ENCODE data around the gene NRDE2. TPM values are rescaled to one million over a fixed set of nuclear protein-coding genes. Genes with fewer than 3 reads are reported as not detected.

The NRDE2 gene
- total RNA-seq, 2 experiments from 2014 or later: 12.3 to 16.6 TPM

- Histone ChIP-seq H3K4me1 (ENCODE audit: insufficient read depth, low read length, poor library complexity, severe bottlenecking) (peaks cover 14% of the 10 kb centered on the region), H3K4me3 (ENCODE audit: low read depth, low read length, poor library complexity, severe bottlenecking) (peak overlapping the region; percentile 89), H3K9me3 (ENCODE audit: low read length) (no peaks in the 10 kb centered on the region; the same call in 1 of the 2 replicates), H4K20me1 (ENCODE audit: insufficient read depth, low read length) (no peaks in the 10 kb centered on the region), H3K79me2 (ENCODE audit: insufficient read depth, low read depth, low read length) (peaks cover 36% of the 10 kb centered on the region), H2AFZ (ENCODE audit: low read length) (peak overlapping the region; percentile 91; the same call in 1 of the 2 replicates), H3K27ac (ENCODE audit: low read depth, low read length, poor library complexity, severe bottlenecking) (peak overlapping the region; percentile 68), H3K9me2 (ENCODE audit: insufficient read depth, low read length) (no peaks in the 10 kb centered on the region), H3K4me2 (ENCODE audit: low read length) (peak overlapping the region; percentile 94), H3K36me3 (ENCODE audit: insufficient read depth, low read length) (no peaks in the 10 kb centered on the region; the same call in none of the 2 replicates)
- TF ChIP-seq EZH2phosphoT487 (IDR thresholded peaks at IDR 0.05; ENCODE audit: borderline replicate concordance, low read depth, low read length) (no peak), CTCF (conservative IDR thresholded peaks at IDR 0.05; ENCODE audit: low read length) (no peak)
- no TSS peak for BruUV-seq (replicated peaks)
- CTCF ChIA-PET (ENCODE audit: unreplicated experiment): interaction anchor here (0.7 kb wide), 1 partner anchor 1506 kb away, joined by 3 read pairs; the partner anchor contains the start of gene TTC8
- intact Hi-C loops (cut with micrococcal nuclease; ENCODE audit: unreplicated experiment): loop anchor here (1.0 to 5.0 kb wide), 3 partner anchors 52 to 73 kb away; partner anchors contain the start of genes CALM1 and PSMC1
- POLR2A ChIA-PET: interaction anchor here (1.0 to 1.7 kb wide), 3 partner anchors 9 to 95 kb away, joined by 4 to 6 read pairs (median 5); no protein-coding TSS in a partner anchor
- no peak for DNase-seq (ENCODE audit: low spot score)
Observed at GRCh38 chr14:90330203-90331196, 1.2 kb downstream of the NRDE2 start.

DNA sequence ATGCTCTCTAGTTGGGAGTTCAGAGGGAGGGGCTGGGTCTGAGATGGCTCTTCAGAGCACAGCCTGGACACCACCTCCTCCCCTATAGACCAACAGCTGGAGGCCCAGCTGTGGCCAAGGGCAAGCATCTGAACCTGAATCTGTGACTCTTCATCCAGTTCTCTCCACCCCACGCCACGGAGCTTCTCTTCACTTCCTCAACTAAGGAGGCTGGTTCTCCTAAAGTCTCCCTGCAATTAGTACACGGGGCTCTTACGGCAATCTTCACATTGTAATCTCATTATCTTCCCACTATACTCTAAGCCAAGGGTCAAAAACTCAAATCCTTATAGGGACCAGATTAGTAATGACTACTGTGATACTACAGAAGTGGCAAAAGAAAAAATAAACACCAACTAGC lies 9.8 kb downstream of the NRDE2 start:
- CTCF ChIA-PET (ENCODE audit: unreplicated experiment): no interaction called here
- POLR2A ChIA-PET: interaction anchor here (0.6 to 1.6 kb wide), 3 partner anchors 10 to 371 kb away, joined by 3 to 5 read pairs (median 3); partner anchors contain the start of gene NRDE2
- peaks cover 20% of the 10 kb centered on the region; the same call in 1 of the 2 replicates for H3K79me2 ChIP-seq (ENCODE audit: insufficient read depth, low read depth, low read length)

More for the DNA sequence above, 9.8 kb downstream of the NRDE2 start:
- H4K20me1 ChIP-seq (ENCODE audit: insufficient read depth, low read length): no peaks in the 10 kb centered on the region
- TF ChIP-seq EZH2phosphoT487 (IDR thresholded peaks at IDR 0.05; ENCODE audit: borderline replicate concordance, low read depth, low read length): no peak
- no peak for TF ChIP-seq CTCF (conservative IDR thresholded peaks at IDR 0.05; ENCODE audit: low read length)
- H2AFZ ChIP-seq (ENCODE audit: low read length): no peak overlapping the region
- H3K9me3 ChIP-seq (ENCODE audit: low read length): no peaks in the 10 kb centered on the region
- no peak overlapping the region for H3K27ac ChIP-seq (ENCODE audit: low read depth, low read length, poor library complexity, severe bottlenecking)
- H3K9me2 ChIP-seq (ENCODE audit: insufficient read depth, low read length): no peaks in the 10 kb centered on the region
- no peaks in the 10 kb centered on the region for H3K4me1 ChIP-seq (ENCODE audit: insufficient read depth, low read length, poor library complexity, severe bottlenecking)
- no TSS peak for BruUV-seq (replicated peaks)
- intact Hi-C loops (cut with micrococcal nuclease; ENCODE audit: unreplicated experiment): no loop called here
- DNase-seq (ENCODE audit: low spot score): no peak
- H3K4me2 ChIP-seq (ENCODE audit: low read length): no peak overlapping the region
- H3K36me3 ChIP-seq (ENCODE audit: insufficient read depth, low read length): peaks cover 28% of the 10 kb centered on the region
- no peak overlapping the region for H3K4me3 ChIP-seq (ENCODE audit: low read depth, low read length, poor library complexity, severe bottlenecking)
